Left forelimb (tissue), 1 donor: ENCODE measurements around the gene SNED1.
"Not testable (repeated sequence)": the region's sequence is repeated elsewhere in the genome, so short reads cannot be mapped to it uniquely, and the experiment has no call there.

Source experiments
- DNase-seq: peaks from one replicate; pipeline ENCODE4 v3.0.0-alpha.2; 2018; ENCODE audit warnings: low spot score

Gene SNED1

GRCh38 chr2:240972636-240973521 is 25.5 kb upstream of the SNED1 start:
- no peak for DNase-seq

- no peak for DNase-seq
Observed at GRCh38 chr2:240974771-240975572, 23.4 kb upstream of the SNED1 start.

- not testable (repeated sequence) for DNase-seq
Observed at GRCh38 chr2:240975903-240976302, 22.5 kb upstream of the SNED1 start.

- no peak for DNase-seq
Observed at GRCh38 chr2:240981280-240981679, 17.1 kb upstream of the SNED1 start.

- DNase-seq, result no peak
Observed at GRCh38 chr2:240981871-240982800, 16.3 kb upstream of the SNED1 start.

GRCh38 chr2:240982821-240983281 is 15.6 kb upstream of the SNED1 start:
- no peak for DNase-seq

- no peak for DNase-seq
Observed at GRCh38 chr2:240983361-240983995, 14.9 kb upstream of the SNED1 start.

GRCh38 chr2:240983996-240984498 is 14.4 kb upstream of the SNED1 start:
- DNase-seq, result no peak

- DNase-seq, result no peak
Observed at GRCh38 chr2:240985881-240986786, 12.3 kb upstream of the SNED1 start.

GRCh38 chr2:240986787-240987411 is 11.5 kb upstream of the SNED1 start:
- DNase-seq, result no peak

GRCh38 chr2:240987588-240987987 is 10.8 kb upstream of the SNED1 start:
- DNase-seq, result no peak

- no peak for DNase-seq
Observed at GRCh38 chr2:240988146-240988545, 10.3 kb upstream of the SNED1 start.

GRCh38 chr2:240988571-240989271 is 9.7 kb upstream of the SNED1 start:
- DNase-seq, result peak; percentile 28

- DNase-seq, result peak; percentile 64
Observed at GRCh38 chr2:240989451-240990265, 8.8 kb upstream of the SNED1 start.

- no peak for DNase-seq
Observed at GRCh38 chr2:240990266-240990529, 8.2 kb upstream of the SNED1 start.

GRCh38 chr2:240990726-240991377 is 7.6 kb upstream of the SNED1 start:
- DNase-seq, result peak; percentile 44

- DNase-seq, result peak; percentile 88
Observed at GRCh38 chr2:240991378-240992263, 6.8 kb upstream of the SNED1 start.
